Fibroblast of villous mesenchyme (primary cell): ENCODE measurements around the gene HSPB6. TPM values are rescaled to one million over a fixed set of nuclear protein-coding genes. Genes with fewer than 3 reads are reported as not detected.

ENCODE experiments used
- DNase-seq: peaks from one replicate; pipeline ENCODE4 v3.0.0-alpha.2; 2010; ENCODE audit warnings: low read depth
- H3K4me3 ChIP-seq: 2 replicates; pipeline ENCODE4 v1.5.1; 2011; ENCODE audit warnings: low read depth, mild to moderate bottlenecking, low read length
- total RNA-seq: library from RNA; depleted of rRNA; stranded (reverse); fragments of >200 nt; gene quantifications from 2 replicates; pipeline ENCODE4 v1.2.3, GENCODE V29; 2012
- TF ChIP-seq, protein P1 (sequence below): IDR thresholded peaks from 2 replicates; pipeline ENCODE4 v1.5.1; 2012; ENCODE audit warnings: low read depth, mild to moderate bottlenecking, low read length; ENCODE audit not compliant: insufficient read depth

Gene HSPB6
- total RNA-seq, 1 donor: 20.7 TPM

DNA sequence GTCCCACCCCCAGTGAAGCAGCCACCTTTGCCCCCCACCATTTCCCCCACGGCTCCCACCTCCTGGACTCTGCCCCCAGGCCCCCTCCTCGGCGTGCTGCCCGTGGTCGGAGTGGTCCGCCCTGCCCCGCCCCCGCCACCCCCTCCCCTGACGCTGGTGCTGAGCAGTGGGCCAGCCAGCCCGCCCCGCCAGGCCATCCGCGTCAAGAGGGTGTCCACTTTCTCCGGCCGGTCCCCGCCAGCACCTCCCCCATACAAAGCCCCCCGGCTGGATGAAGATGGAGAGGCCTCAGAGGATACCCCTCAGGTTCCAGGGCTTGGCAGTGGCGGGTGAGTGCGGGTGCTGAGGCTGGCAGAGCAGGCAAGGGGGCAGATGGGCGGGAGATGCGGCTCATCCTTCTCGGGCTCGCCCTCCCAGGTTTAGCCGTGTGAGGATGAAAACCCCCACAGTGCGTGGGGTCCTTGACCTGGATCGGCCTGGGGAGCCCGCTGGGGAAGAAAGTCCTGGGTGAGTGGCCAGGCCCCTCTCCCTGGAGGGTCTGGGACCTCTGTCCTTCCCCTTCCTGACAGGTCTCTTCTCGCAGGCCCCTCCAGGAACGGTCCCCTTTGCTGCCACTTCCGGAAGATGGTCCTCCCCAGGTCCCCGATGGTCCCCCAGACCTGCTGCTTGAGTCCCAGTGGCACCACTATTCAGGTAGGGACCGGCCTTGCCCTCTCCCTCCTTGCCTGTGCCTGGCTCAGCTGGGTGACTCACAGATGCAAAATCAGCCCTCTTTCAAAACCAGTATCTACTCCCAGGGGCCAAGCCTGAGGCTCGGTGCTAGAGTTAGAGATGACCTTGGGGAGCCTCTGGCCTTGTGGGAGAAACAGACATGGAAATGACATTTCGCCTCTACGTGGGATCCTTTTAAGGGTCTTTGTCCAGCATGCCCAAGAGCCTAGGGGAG lies 23.4 kb downstream of the HSPB6 start:
- TF ChIP-seq, protein P1, sequence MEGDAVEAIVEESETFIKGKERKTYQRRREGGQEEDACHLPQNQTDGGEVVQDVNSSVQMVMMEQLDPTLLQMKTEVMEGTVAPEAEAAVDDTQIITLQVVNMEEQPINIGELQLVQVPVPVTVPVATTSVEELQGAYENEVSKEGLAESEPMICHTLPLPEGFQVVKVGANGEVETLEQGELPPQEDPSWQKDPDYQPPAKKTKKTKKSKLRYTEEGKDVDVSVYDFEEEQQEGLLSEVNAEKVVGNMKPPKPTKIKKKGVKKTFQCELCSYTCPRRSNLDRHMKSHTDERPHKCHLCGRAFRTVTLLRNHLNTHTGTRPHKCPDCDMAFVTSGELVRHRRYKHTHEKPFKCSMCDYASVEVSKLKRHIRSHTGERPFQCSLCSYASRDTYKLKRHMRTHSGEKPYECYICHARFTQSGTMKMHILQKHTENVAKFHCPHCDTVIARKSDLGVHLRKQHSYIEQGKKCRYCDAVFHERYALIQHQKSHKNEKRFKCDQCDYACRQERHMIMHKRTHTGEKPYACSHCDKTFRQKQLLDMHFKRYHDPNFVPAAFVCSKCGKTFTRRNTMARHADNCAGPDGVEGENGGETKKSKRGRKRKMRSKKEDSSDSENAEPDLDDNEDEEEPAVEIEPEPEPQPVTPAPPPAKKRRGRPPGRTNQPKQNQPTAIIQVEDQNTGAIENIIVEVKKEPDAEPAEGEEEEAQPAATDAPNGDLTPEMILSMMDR: no peak
- DNase-seq: no peak
- no peak overlapping the region for H3K4me3 ChIP-seq

DNA sequence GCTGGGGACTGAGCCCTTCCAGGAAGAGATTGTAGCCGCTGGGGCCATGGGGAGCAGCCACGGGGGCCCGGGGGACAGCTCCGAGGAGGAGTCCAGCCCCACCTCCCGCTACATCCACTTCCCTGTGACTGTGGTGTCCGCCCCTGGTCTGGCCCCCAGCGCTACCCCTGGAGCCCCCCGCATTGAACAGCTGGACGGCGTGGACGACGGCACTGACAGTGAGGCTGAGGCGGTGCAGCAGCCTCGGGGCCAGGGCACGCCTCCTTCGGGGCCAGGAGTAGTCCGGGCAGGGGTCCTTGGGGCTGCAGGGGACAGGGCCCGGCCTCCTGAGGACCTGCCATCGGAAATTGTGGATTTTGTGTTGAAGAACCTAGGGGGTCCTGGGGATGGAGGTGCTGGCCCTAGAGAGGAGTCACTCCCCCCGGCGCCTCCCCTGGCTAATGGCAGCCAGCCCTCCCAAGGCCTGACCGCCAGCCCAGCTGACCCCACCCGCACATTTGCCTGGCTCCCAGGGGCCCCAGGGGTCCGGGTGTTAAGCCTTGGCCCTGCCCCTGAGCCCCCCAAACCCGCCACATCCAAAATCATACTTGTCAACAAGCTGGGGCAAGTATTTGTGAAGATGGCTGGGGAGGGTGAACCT lies 24.2 kb downstream of the HSPB6 start:
- TF ChIP-seq, protein P1: no peak
- H3K4me3 ChIP-seq: no peak overlapping the region
- no peak for DNase-seq

DNA sequence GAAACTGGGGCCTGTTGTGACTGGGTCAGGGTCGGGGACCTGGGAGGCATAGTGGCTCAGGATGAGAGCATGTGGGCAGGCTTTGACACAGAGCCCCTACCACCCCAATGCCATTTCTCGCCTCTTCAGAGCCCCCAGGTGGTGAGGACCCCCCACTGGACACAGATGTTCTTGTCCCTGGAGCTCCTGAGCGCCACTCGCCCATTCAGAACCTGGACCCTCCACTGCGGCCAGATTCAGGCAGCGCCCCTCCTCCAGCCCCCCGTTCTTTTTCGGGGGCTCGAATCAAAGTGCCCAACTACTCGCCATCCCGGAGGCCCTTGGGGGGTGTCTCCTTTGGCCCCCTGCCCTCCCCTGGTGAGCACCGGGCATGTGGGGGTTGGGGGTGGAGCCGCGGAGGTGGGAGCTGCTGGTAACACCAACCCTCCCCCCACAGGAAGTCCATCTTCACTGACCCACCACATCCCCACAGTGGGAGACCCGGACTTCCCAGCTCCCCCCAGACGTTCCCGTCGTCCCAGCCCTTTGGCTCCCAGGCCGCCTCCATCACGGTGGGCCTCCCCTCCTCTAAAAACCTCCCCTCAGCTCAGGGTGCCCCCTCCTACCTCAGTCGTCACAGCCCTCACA lies 24.9 kb downstream of the HSPB6 start:
- H3K4me3 ChIP-seq: no peak overlapping the region
- no peak for DNase-seq
- TF ChIP-seq, protein P1: no peak

- H3K4me3 ChIP-seq: no peak overlapping the region
- TF ChIP-seq, protein P1: no peak
- no peak for DNase-seq
These were observed 25.5 kb downstream of the HSPB6 start for GRCh38 chr19:35731353-35731752.

- TF ChIP-seq, protein P1: no peak
- DNase-seq: no peak
- H3K4me3 ChIP-seq: no peak overlapping the region
These were observed 26.5 kb downstream of the HSPB6 start for GRCh38 chr19:35730326-35730725.

DNA sequence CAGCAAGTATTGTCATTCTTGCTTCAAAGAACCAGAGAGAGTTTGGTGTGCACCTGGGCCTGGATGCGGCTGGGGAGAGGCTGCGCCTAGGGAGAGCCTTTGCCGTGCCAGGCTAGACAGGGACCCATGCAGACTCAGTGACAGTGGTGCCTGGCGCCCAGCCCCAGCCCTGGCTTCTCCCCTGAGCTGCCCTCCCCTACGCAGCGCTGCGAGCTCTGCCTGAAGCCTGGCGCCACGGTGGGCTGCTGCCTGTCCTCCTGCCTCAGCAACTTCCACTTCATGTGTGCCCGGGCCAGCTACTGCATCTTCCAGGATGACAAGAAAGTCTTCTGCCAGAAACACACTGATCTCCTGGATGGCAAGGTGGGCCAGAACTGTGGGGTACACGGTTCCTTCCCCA lies 27.1 kb downstream of the HSPB6 start:
- no peak overlapping the region for H3K4me3 ChIP-seq
- TF ChIP-seq, protein P1: no peak
- DNase-seq: no peak
